ENCODE data around the gene MST1.
A peak's percentile ranks its signal among the peaks of the same experiment; 100 is the strongest.

The MST1 gene

GRCh38 chr3:49727924-49728361 is 38.7 kb upstream of the MST1 start:
- no peak for DNase-seq (ENCODE audit: low spot score)
- no peak for TF ChIP-seq CTCF (IDR thresholded peaks at IDR 0.05; ENCODE audit: extremely low read depth, missing control alignments)

GRCh38 chr3:49727154-49727923 is 38.1 kb upstream of the MST1 start:
- DNase-seq (ENCODE audit: low spot score) = no peak
- no peak for TF ChIP-seq CTCF (IDR thresholded peaks at IDR 0.05; ENCODE audit: extremely low read depth, missing control alignments)

- TF ChIP-seq CTCF (IDR thresholded peaks at IDR 0.05; ENCODE audit: extremely low read depth, missing control alignments) = no peak
- no peak for DNase-seq (ENCODE audit: low spot score)
Observed at GRCh38 chr3:49725906-49726681, 36.8 kb upstream of the MST1 start.

- no peak for TF ChIP-seq CTCF (IDR thresholded peaks at IDR 0.05; ENCODE audit: extremely low read depth, missing control alignments)
- DNase-seq (ENCODE audit: low spot score) = peak; percentile 58
Observed at GRCh38 chr3:49724586-49724985, 35.3 kb upstream of the MST1 start.

GRCh38 chr3:49723628-49724551 is 34.6 kb upstream of the MST1 start, which contains the start of gene GMPPB:
Gene GMPPB (minus strand): TSS chr3:49723951. CDS start chr3:49723726, 225 bp downstream.
- DNase-seq (ENCODE audit: low spot score) = peak; percentile 98
- TF ChIP-seq CTCF (IDR thresholded peaks at IDR 0.05; ENCODE audit: extremely low read depth, missing control alignments) = no peak

GRCh38 chr3:49723296-49723627 is 34.0 kb upstream of the MST1 start:
- DNase-seq (ENCODE audit: low spot score) = peak; percentile 70

More at GRCh38 chr3:49723296-49723627, 34.0 kb upstream of the MST1 start:
- TF ChIP-seq CTCF (IDR thresholded peaks at IDR 0.05; ENCODE audit: extremely low read depth, missing control alignments) = no peak
